Measurements from ENCODE around the gene BCL7A.
"Not testable (repeated sequence)": the region's sequence is repeated elsewhere in the genome, so short reads cannot be mapped to it uniquely, and the experiment has no call there.

The BCL7A gene

GRCh38 chr12:122054842-122055520 lies 33.3 kb downstream of the BCL7A start:
- no peak for DNase-seq (ENCODE audit: low read depth)

DNA sequence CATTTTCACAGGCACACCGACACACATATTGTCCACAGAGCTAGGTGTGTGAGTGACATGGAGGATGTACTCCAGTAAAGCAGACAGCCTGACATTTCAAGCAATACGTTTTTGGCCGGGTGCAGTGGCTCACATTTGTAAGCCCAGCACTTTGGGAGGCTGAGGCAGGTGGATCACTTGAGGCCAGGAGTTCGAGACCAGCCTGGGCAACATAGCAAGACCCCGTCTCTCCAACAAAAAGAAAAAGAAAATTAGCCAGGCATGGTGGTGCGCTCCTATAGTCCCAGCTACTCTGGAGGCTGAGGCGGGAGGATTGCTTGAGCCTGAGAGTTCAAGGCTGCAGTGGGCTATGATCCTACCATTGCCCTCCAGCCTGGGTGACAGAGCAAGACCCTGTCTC lies 34.7 kb downstream of the BCL7A start:
- not testable (repeated sequence) for DNase-seq (ENCODE audit: low read depth)

GRCh38 chr12:122057007-122057735 lies 35.5 kb downstream of the BCL7A start:
- DNase-seq (ENCODE audit: low read depth), result no peak

DNA sequence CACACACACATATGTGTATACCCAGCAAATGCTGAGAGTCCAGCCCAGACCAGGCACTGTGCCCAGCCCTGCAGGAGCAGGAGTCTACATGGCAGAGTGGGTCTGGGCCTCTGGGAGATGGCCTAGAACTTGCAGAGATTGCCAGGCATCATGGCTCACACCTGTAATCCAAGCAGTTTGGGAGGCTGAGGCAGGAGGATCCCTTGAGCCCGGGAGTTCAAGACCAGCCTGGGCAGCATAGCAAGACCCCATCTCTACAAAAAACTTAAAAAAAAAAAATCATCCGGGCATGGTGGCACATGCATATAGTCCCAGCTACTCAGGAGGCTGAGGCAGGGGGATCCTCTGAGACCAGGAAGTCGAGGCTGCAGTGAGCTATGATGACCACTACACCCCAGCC lies 36.1 kb downstream of the BCL7A start:
- DNase-seq (ENCODE audit: low read depth), result no peak

DNA sequence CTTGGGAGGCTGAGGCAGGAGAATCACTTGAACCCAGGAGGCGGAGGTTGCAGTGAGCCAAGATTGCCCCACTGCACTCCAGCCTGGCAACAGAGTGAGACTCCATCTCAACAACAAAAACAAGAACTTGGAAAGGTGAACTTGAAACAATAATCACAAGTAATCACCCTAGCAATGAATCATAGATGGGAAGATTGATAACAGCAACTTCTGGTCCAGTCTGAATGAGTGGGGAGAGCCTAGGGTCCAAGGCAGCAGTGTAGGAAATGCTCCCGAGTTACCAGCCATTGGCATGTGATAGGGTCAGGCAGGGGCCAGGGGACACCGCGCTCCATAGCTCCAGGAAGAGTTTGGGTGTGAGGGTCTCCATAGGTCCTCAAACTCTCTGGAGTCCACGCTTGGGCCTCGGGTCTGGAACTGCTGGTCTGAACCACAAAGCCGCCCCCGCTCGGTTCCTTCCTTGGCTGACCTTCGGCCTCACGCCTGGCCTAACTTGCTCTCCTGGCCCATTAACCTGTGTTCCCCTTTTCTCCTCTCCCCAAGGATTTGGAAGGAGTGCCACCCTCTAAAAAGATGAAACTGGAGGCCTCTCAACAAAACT lies 37.0 kb downstream of the BCL7A start:
- no peak for DNase-seq (ENCODE audit: low read depth)

GRCh38 chr12:122059203-122059960 lies 37.7 kb downstream of the BCL7A start:
- no peak for DNase-seq (ENCODE audit: low read depth)

- DNase-seq (ENCODE audit: low read depth), result no peak
These were observed 38.4 kb downstream of the BCL7A start for GRCh38 chr12:122060081-122060501.

GRCh38 chr12:122061253-122061652 lies 39.6 kb downstream of the BCL7A start:
- no peak for DNase-seq (ENCODE audit: low read depth)

- DNase-seq (ENCODE audit: low read depth), result peak; percentile 72
These were observed 41.4 kb downstream of the BCL7A start for GRCh38 chr12:122062832-122063693.

DNA sequence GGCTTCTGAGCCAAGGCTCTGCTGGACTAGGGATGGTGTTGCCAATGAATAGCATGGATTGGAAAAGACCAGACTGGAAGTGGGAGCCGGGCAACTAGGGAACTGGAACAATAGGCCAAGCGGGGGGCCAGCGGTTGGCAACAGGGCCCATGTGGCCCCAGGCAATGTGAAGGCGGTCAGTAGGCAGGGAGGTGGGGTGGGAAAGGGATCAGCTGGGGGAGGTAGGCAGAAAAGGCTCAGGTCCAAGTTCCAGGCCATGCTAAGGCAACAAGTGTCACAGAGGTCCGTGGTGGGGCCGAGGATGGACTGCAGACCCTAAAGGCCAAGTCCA lies 42.0 kb downstream of the BCL7A start:
- no peak for DNase-seq (ENCODE audit: low read depth)

DNA sequence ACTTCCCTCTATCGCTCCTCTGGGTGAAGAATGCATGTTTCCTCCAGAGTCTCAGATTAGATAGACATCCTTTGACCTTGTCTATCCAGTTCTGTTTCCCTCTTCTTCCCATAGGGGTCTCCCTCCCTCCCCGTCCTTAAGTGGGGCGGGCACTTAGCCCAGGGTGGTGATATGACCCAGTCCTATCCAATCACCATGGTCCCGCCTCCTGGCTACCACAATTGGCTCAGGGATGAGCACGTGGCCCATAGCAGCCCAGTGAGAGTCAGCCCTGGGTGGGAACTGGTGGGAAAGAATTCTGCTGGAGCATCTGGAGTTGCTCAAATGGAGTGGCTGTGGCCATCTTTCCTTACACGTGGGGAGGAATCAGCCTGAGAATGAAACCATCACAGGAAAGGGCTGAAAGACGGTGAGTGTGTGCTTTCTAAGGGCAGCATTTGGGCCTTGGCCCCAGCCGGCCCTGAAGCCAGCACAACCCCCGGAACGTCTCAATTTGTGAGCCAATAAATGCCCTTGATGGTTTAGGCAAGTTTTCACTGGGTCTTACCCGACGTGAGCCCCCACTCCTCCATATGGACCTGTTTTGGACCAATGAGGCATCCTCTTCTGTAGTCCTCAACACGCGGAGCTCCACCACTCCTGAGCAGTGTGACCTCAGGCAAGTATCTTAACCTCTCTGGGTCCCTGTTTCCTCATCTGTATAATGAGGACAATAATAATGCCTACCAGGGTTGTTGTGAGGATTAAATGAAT lies 42.5 kb downstream of the BCL7A start:
- DNase-seq (ENCODE audit: low read depth), result peak; percentile 73

DNA sequence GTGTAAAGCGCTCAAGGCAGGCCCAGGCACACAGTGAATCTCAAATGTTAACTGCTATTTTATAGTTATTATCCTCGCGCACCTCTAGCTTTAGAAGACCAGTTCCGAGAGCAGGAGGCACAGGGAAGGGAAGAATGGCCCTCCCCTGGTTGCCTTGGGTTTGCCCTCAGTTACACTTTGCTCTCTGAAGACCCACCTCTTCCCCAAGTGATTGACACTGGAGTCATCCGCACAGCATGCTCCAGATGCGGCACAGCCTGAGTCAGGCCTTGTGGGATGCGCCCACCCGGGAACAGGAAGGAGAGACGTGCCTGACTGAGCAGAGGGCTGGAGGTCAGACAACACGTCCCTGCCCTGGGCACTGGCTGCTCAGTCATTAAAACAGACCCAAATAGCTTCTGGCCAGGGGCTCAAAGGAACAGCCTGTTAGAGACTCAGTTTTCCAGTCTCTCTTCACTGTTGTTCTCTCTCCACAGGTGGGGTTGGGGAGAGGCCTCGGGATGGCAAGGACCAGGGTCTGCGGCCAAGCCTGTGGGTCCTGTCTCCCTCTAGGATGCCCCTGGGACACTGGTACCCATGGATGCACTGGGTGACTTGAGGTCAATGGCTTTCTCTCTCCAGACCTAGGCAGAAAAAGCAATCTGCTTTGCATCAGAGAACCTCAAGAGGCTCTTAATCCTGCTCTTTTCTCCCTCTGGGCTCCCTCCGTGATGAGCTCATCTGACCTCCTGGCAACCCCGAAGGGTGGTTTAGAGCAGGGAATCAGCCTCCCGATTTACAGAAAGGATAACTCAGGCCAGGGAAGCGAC lies 43.3 kb downstream of the BCL7A start:
- DNase-seq (ENCODE audit: low read depth), result peak; percentile 72

- no peak for DNase-seq (ENCODE audit: low read depth)
These were observed 45.9 kb downstream of the BCL7A start for GRCh38 chr12:122067548-122067947.

DNA sequence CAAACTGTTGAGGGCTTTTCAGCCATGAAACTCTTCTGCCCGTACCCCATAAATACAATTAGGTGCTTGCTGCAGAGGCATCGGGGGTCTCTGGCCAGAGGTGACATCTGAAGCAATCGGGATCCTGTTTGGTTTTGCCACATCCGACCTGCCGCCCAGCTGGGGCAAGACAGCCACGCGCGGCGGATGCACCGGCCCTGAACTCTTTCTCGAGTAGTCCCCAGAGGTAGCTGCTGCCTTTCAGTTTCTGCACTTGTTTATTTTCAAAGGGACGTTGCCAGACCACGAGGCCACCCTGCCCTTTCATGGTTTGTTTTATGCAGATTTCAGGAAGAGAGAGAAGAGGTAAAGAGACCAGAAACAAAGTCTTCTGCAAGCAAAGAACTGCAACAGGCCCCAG lies 46.3 kb downstream of the BCL7A start:
- peak; percentile 55 for DNase-seq (ENCODE audit: low read depth)

DNA sequence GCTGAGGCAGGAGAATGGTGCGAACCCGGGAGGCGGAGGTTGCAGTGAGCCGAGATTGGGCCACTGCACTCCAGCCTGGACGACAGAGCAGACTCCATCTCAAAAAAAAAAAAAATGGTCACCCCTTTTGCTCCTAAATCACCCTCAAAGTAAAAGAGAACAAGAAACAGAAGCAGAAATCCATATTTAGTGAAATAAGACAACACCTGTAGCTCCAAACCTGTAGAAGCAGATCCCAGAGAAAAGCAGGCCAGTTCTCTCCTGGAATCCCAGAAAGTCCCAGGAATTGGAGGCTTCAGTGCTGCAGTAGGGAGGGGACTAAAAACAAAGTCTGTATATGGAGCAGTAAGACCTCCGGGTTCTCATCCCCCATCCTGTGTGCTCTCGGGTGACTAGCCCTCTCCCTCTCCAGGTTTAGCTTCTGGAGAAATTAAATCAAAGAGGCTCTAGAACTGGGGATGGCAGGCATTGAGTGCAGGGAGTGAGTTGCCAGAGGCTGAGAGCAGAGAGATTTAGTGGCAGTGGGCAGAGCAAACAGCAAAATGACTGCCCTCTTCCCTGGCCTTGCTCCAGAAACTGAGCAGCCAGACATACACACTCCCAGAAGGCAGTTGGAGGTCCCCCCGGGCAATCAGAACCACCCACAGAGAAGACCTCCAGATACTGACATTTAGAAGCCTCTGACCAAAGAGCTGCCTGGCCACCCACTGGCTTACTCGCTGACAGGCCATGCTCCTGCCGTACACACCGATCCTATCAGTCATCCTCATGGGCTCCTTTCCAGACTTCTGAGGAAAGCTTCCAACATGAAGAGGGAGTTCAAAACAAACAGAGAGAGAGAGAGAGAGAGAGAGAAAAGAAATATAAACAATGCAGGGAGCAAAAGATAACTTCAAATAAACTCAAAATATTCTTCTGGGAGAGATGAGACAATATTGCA lies 50.6 kb downstream of the BCL7A start:
- DNase-seq (ENCODE audit: low read depth), result peak; percentile 91

- DNase-seq (ENCODE audit: low read depth), result no peak
These were observed 52.1 kb downstream of the BCL7A start for GRCh38 chr12:122073815-122074214.

GRCh38 chr12:122076743-122077495 lies 55.2 kb downstream of the BCL7A start:
- no peak for DNase-seq (ENCODE audit: low read depth)
